ENCODE results near the gene CREBRF.

CREBRF gene

DNA sequence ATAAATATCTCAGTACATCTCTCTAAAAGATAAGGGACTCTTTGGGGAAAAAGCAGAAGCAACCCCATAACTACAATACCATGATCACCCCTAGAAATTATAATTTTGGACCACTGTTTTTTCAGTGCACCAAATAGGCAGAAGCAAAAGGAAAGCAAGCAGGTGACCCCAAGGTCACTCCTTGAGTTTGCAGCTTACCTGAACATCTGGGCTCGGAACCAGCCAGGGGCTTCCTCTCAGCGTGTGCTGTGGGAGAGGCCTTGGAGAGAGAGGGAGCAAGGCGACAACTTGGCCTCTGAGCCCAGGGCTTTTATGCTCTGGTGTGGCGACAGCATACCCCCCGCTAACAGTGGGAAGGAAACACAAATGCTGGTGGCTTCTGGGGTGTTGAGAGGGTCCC, 105.0 kb downstream of the CREBRF start:
- no peak for DNase-seq

- DNase-seq, result peak; percentile 45
These were observed 107.1 kb downstream of the CREBRF start for GRCh38 chr5:173163219-173163618.

DNA sequence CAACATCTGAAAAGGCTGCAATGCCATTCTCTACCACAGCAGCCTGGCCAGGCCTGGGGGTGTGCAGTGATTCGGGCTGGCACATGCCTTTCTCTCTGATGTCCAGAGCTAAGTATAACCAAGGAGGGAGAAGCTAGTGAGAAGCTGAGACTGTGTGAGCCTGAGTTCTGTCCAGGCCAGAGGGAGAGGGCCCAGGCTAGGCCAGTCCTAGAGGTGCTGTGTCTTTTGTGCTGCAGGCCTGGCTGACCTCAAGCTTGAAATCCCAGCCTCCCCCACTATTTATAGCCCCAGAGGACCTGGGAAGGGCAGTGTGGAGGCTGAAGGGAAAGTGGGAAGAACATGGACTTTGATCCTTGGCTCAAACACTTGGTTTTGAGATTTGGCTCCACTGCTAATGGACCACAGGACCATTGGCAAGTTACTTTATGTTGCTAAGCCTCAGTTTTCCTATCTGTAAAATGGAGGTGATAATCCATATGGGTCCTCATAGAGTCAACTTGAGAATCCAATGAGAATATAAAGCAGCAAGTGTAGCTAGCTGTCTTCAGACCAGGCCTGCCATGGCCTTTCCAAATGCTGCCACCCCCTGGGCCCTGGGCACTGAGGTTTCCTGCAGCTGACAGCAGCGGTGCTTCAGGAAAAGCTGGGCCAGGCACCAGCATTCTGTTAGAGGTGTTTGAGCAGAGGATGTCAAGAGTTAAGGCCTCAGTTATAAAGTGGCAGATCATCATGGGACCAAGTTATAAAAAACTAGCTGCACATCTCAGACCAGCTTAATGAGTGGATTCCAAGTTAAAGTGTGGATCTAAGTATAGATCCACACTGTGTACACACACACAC, 109.2 kb downstream of the CREBRF start:
- DNase-seq, result no peak

GRCh38 chr5:173172166-173172565, 116.0 kb downstream of the CREBRF start:
- no peak for DNase-seq

GRCh38 chr5:173175523-173175922, 119.4 kb downstream of the CREBRF start:
- no peak for DNase-seq

DNA sequence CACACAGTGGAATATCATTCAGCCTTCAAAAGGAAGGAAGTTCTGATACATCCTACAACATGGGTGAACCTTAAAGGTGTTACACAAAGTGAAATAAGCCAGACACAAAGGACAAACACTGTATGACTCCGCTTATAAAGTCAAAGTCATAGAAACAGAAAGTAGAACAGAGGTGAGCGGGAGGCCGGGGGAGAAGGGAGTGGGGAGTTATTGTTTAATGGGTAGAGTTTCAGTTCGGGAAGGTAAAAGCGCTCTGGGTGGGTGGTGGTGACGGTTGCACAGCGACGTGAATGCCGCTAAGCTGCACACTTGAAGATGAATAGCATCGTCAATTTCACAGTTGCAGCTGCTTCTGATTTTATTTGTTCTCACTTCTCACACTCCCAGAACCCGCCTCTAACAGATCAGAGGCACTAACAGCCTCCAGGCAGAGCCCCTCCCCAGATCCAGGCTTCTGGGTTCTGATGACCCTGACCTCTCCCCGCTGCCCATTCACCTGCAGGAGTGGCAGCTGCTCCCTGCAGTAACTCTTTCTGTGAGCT, 122.3 kb downstream of the CREBRF start:
- DNase-seq, result no peak

GRCh38 chr5:173180331-173180730, 124.2 kb downstream of the CREBRF start:
- DNase-seq, result peak; percentile 40

DNA sequence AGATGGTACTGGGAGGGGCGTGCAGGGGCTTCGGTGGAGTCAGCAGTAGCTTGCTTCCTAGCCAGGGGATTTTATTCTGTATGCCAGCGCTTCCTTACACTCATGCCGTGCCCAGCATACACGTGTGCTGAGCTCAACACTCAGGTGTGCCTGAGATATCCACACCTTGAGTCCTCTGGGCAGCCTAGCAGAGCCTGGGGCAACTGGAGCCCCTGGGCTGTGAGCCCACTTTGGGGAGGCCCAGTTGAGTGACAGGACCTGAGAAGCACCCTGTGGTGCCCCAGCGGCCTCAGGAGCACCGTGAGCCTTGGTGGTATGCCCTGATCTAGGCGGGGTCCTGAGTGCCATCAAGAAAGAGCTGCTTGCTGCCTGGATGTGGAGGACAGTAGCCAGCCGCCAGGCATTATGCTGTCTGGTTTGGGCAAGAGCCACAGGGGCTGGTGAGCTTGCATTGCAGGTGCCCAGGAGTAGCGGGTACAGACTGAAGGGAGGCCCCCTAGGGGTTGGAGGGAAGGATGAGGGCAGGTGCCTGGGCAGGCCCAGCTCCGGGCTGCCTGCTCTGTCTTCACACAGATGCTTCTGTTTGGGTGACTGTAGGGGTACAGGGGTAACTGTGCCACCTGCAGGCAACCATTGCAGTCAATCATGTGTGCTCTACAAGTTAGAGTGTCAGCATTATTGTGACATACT, 131.0 kb downstream of the CREBRF start:
- DNase-seq, result no peak

DNA sequence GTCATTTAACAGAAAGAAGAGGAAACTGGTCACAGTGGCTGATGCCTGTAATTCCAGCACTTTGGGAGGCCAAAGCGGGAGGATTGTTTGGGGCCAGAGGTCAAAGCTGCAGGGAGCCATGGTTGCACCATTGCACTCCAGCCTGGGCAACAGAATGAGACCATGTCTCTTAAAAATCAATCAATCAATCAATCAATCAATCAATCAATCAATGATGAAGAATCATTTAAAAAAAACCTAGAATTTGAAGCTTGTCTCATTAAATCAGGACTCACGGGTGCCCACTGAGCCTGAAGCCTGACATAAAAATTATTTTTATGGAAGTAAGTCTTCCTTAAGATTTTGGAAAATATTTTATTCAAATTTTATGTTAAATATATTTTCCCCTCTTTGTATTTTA, 132.1 kb downstream of the CREBRF start:
- no peak for DNase-seq

Measured in fibroblast of skin of right biceps (primary cell).